Fibroblast of peridontal ligament (primary cell): ENCODE data around the gene TESPA1.
A peak's percentile ranks its signal among the peaks of the same experiment; 100 is the strongest.
"Not testable (repeated sequence)": the region's sequence is repeated elsewhere in the genome, so short reads cannot be mapped to it uniquely, and the experiment has no call there.

Experiments
- DNase-seq: peaks from one replicate; pipeline ENCODE4 v3.0.0-alpha.2; 2010; ENCODE audit errors: extremely low read depth

The TESPA1 gene

DNA sequence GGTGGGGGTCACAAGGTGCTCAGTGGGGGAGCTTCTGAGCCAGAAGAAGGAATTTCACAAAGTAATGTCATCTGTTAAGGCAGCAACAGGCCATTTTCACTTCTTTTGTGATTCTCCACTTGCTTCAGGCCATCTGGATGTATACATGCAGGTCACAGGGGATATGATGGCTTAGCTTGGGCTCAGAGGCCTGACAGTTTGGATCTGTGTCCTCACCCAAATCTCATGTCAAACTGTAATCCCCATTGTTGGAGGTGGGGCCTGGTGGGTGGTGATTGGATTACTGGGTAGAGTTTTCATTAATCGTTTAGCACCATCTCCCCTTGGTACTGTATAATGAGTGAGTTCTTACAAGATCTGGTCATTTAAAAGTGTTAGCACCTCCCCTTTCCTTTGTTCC lies 36.4 kb downstream of the TESPA1 start:
- no peak for DNase-seq

DNA sequence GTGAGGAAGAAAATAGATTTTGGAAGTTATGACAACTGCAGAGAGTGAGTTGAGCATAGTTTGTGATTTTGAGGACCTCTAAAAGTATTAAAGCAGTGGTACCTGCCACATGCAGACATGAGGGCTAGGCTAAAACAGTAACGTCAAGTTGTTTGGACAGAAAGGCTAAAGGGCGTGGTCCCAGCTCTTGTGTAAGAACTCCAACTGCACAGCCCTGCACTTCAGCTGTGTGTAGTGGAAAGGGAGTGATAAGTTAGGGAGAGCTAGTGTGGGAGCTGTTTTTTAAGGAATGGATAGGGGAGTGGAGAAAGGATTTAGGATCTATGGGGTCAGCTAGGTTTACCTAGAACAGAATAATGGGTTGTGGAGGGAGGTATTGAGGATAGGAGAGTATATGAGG lies 39.5 kb downstream of the TESPA1 start:
- no peak for DNase-seq

DNA sequence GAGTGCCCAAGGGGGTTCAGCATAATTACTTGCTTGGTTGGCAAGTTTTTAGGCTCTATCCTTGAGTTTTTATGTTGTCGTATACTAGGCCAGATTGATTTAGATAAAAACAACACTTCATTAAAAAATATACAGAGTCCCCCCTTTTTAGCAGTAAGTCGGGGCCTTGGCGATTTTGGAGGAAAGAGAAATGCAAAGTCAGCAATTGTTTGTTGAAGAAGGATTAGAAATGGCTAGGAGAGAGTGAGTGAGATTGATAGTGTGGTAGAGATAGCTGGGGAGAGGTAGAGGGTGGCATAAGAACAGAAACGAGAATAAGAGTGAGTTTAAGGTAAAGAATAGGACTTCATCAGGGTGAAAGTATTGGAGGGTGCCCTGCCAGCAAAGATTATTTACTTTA lies 41.3 kb downstream of the TESPA1 start:
- not testable (repeated sequence) for DNase-seq

DNA sequence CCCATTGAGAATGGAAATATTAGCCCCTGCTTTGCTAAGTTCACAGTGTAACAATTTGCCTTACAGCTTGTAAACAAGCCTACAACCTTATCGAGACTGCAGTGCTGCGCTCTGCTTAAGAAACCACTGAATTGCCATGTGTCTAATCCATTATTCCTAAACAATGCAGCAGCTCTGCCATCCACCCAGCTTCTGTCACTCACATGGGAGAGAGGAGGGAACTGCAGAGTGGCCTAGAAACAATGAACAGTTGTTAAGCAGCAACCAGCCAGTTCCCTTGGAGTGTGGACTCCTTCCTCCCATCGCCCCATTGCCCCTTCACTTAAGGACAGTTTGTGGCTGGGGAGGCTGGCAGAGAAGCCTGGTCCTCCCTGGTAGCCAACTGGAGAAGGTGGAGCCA lies 42.9 kb downstream of the TESPA1 start:
- no peak for DNase-seq

DNA sequence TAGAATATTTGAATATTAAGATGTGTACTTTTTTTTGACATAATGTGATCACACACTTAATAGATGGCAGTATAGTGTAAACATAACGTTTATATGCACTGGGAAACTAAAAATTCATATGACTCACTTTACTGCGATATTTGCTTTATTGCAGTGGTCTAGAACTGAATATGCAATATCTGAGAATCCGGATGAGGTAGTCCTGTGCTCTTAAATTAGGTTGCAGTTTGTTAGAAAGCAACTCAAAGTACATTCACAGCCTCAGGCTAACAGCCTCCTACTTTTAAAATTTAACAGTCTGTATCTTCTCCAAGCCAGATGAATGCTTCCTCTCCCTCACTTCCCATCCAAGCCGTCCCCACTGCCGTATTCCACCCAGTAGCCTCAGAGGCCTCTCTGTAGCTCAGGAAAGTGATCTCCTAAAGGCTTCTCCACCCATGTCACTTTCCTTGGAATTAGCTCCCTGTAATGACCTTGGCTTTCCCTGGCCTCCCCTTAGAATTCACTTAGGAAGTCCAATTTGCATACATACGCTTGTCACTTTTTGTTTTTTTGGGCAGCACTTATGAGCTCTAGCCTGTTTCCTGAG lies 43.7 kb downstream of the TESPA1 start:
- DNase-seq: no peak

DNA sequence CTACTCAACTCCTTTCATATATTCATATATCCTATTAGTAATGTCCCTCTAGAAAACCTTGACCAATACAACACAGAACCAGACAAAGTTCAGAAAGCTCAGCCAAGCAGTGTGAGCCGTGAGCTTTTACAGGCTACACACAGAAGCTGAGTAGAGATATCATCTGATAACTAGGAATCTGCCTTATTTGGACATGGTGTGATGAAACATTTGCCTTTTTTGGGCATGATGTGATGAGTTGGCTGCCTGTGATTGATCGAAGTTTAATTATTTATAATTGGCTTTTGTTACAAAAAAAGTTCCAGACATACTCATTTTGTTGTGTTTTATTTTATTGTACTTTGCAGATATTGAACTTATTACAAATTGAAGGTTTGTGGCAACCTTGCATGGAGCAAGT lies 46.6 kb downstream of the TESPA1 start:
- no peak for DNase-seq

DNA sequence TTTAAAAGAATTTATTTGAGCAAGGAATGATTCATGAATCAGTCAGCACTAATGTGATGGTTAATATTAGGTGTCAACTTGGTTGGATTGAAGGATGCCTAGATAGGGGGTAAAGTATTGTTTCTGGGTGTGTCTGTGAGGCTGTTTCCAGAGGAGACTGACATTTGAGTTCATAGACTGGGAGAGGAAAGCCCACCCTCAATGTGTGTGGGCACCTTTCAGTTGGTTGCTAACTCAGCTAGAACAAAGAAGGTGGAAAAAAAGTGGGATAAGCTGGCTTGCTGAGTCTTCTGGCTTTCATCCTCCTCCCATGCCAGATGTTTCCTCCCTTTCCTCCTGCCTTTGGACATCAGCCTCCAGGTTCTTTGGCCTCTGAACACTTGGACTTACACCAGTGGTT lies 47.2 kb downstream of the TESPA1 start:
- DNase-seq: no peak

DNA sequence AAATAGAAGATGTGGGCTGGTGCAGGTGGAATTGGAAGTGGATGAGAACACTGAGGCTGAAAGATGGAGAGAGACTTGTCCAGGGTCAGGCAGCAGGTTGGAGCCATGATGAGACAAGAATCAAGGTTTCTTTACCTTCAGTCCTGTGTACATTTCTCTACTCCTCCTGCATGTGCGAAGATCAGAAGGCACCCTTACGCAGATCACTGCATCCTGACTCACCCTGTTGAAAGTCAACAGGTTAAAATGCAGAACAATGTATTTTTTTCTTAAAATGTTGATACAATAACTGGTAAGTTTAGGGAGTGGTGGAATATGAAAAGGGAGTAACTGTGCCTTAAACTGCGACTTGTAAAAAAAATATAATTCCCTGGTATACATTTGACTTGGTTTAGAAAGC lies 47.8 kb downstream of the TESPA1 start:
- DNase-seq: no peak

DNA sequence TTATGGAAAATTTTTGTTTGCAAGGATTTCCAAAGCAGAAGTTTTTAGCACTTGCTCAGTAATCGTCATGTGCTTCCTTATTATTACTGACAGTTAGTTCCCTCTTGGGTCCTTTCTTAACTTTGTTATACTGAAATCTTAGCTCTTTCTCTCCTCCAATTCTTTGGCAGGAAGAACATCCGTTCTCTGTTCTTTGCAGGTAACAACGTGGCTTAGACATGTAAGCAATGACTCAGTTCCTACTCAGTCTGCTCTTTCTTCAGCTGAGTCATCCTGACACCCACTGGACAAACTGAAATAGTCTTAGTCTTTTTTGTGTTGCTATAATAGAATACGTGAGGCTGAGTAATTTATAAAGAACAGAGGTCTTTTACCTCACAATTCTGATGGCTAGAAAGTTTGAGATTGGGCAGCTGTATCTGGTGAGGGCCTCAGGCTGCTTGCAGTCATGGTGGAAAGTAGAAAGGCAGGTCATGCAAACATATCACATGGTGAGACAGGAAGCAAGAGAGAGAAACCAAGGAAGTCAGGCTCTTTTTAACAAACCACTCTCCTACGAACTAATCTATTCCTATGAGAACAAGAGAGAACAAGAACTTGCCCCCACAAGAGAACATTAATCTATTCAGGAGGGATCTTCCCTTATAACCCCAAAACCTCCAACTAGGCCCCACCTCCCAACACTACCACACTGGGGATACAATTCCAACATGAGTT lies 49.2 kb downstream of the TESPA1 start:
- peak; percentile 8 for DNase-seq

DNA sequence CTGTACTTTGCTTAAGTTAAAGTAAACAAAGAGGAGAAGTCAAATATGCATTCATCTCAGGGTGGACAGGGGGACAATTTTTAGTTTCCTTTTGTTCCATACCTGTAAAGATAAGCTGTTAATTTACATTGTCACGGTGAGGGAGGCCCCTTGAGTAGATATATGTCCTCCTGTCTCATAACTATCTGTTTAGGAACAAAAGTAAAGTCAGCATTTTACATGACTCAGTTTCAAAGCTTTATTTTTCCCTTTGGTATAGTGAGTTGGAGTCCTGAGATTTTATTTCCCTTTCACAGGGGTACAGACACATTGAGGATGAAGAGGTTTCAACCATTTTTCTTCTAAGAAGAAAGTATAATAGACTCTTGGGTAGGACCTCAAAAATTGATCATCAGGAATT lies 50.1 kb downstream of the TESPA1 start:
- no peak for DNase-seq

DNA sequence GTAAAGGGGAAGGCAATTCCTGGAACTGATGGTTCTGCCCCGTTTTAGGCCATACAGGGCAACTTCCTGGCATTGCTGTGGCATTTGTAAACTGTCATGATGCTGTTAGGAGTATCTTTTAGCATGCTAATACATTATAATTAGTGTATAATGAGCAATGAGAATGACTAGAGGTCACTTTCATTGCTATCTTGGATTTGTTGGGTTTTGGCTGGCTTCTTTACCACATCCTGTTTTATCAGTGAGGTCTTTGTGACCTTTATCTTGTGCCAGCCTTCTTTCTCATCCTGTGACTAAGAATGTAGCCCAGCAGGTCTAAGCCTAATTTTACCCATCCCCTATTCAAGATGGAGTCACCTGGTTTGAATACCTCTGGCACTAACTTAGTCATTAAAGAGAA lies 51.2 kb downstream of the TESPA1 start:
- no peak for DNase-seq

DNA sequence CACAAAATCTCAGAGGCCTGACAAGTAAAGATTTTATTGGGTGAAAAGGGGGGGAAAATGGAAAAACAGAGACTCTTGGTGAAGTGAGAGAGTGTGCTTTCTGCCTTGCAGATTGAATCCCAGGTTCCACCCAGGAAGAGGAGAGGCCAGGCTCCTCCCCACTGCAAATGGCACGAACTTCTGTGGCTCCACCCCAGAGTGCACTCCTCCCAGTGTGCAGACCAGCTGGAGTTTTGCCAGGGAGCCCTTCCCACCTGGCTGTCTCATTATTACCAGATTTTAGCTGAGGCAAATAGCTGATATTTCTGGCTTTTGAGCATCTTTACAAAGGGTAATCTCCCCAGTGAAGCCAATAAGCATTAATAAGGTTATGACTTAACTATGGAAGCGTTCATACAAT lies 51.9 kb downstream of the TESPA1 start:
- DNase-seq: no peak

DNA sequence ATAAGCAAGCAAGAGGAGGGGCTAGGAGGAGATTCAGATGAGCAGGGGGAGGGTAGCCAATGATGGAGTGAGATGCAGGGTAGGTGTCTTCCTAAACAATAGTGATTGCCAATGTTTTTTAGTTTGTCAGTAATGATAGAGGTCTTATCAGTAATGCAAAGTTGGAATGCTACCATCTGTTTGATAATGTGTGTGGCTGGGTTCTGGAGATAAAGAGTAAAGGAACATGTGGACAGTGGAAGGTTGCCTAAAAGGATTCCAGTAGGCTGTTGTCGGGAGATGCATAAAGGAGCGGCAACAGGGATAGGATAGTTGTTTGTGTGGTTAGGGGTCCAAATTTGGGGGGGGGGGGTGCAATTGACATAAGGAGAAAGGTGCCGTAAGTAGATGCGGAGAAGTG lies 52.5 kb downstream of the TESPA1 start:
- DNase-seq: no peak

DNA sequence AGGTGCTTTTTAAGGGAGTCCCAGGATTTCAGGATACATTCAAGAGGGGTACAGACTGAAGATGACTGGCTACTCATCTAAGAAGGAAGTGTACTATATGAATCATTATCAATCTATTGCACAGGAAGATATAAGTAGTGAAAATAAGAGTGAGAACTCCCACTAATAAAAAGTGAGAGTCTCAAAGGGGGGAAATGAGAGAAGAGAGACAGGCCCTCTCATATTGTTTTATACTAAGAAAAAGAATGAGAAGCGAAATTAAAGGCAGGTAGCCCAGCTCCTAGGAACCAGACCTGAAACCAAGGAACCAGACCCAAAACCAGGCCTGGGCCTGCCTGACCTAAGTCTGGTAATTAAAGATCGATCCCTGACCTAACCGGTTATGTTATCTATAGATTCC lies 54.6 kb downstream of the TESPA1 start:
- DNase-seq: no peak

DNA sequence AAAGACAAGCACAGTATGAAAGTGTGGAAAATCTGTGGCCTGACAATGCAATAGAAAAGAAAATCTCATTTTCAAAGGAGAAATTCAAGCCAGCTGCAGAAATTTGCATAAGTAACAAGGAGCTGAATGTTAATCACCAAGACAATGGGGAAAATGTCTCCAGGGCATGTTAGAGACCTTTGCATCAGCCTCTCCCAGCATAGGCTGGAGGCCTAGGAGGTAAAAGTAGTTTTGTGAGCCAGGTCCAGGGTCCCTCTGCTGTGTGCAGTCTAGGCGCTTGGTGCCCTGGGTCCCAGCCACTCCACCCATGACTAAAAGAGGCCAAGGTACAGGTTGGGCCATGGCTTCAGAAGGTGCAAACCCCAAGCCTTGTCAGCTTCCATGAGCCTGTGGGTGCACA lies 58.3 kb downstream of the TESPA1 start:
- no peak for DNase-seq

DNA sequence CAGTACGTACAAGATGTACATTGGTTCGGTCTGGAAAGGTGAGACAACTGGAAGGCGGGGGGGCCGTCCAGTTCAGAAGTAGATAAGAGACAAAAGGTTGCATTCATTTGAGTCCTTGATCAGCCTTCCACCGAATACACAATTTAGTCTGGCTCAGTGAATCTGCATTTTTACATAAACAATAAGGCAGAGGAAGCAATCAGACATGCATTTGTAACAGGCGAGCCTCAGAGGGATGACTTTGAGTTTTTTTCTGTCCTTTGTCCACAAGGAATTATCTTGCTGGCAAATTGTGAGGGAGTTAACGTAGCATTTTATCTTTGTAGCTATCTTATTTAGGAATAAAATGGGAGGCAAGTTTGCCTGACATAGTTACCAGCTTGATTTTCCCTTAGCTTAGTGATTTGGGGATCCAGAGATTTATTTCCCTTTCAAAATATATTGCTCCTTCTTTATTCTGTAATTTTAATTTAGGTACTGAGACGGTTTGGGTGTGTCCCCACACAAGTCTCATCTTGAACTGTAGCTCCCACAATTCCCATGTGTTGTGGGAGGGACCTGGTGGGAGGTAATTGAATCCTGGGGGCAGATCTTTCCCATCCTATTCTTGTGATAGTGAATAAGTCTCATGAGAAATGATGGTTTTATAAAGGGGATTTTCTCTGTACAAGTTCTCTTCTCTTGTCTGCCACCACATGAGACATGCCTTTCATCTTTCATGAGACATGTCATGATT lies 59.4 kb downstream of the TESPA1 start:
- DNase-seq: no peak

DNA sequence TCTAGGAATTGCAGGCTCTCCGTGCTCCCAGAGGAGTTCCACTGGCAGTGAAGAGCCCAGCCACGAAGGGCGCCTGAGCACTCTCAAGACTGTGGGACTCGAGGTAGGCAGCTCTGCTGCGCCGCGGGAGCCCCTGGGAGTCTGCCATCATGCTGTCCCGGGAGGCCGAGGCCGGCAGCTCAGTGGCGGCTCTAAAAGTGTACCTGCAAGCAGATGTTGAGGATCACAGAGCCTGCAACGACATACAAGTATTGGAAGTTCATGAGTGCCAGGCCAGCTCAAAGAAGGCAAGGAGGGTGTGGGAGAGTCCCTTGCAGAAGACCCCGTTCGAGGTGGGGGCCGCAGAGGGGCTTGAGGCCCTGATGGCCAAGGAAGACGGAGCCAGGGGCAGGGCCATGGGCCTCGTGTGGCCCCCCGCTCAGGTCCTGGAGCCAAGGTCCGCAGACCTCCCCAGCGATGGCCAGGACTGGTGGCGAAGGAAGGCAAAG lies 67.5 kb downstream of the TESPA1 start:
- no peak for DNase-seq
